Raji (cell line): ENCODE measurements around the gene RNF224.

Experiments used
- POLR2A ChIP-seq: IDR thresholded peaks from 2 replicates; pipeline ENCODE4 v1.6.1; 2011; ENCODE audit warnings: low read depth, low read length, control low read depth; ENCODE audit not compliant: insufficient read depth

The RNF224 gene

DNA sequence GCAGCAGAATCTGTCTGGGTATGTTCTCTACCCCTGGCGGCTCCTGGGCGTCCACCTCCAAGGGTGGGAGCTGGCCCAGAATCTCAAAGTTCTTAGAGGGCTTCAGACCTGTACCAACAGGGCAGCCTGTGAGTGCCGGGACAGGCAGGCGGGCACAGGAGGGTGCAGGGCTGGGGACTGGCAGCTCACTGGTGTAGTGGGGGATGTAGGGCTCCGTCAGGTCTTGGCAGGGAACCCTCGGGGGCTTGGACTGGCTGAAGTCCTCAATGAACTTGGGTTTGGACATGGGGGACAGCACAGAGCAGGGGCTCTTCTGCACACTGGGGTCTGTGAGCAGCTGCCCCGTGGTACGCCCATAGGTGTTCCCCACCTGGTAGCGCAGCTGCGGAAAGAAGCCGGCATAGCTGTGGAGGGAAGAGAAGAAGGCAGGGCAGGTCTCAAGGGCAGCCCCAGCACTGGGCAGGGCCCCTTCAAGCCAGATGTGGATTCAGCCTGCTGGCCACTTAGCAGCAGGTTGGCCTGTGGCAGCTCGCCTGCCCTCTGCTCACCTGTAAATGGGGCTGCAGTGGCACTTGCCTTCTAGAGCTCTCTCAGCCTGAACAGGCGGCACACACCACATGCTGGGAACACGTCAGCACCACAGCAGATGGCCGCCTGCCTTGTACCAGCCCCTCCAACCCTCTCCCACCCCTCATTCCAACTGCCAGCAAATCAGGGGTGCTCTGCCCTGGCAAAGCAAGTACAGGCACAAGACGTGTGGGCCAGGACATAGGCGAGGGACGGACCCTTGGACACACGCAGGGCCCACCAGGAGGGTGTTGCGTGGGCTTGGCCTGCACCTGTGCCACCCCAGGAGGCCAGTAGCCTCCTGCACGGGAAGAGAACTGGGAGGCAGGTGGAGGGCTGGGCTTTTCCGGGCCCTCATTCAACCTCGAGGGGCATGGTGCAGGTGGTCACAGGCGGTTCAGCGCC, 18.4 kb downstream of the RNF224 start:
- no peak for TF ChIP-seq POLR2A

DNA sequence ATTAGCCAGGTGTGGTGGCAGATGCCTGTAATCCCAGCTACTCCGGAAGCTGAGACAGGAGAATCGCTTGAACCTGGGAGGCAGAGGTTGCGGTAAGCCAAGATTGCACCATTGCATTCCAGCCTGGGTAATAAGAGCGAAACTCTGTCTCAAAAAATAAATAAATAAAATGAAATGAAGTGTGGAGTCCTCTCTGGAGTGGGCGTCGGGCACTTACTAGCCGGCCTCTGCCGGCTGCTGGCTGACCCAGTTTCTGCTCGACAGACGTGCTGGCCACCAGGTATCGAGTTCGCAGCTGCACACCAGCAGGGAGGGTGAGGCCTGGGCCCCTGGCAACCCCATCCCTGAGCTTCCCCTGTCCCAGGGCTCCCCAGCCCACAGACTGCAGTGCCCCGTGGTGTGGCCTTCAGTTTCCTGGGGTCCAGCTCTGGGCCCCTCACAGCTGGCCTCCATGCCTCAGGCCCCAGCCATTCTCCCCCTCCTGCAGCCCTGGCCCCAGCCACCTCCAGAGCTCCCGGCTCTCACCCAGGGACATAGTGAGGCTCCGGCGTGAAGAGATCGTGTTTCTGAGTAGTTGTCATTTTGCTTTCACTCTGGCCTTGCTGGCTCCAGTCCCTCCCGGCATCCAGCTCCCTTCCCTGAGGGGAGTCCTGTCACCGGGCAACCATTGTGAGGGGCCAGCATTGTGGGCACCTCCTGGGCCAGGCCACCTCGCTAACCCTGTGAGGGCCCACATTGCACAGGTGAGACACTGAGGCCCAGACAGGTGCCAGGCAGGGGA, 20.0 kb downstream of the RNF224 start:
- TF ChIP-seq POLR2A: no peak

DNA sequence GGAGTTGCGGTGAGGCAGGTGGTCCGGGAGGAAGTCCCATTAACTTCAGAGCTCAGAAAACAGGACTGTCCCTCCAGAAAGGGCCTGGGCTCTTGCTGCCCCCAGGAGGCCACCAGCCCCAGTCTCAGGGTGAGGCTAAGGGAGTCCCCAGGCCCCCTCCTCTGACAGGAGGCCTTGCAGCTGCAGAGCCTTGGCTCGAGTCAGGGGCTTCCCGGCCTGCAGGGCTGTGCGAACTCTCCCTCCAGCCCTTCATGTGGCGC, 20.5 kb downstream of the RNF224 start:
- no peak for TF ChIP-seq POLR2A

DNA sequence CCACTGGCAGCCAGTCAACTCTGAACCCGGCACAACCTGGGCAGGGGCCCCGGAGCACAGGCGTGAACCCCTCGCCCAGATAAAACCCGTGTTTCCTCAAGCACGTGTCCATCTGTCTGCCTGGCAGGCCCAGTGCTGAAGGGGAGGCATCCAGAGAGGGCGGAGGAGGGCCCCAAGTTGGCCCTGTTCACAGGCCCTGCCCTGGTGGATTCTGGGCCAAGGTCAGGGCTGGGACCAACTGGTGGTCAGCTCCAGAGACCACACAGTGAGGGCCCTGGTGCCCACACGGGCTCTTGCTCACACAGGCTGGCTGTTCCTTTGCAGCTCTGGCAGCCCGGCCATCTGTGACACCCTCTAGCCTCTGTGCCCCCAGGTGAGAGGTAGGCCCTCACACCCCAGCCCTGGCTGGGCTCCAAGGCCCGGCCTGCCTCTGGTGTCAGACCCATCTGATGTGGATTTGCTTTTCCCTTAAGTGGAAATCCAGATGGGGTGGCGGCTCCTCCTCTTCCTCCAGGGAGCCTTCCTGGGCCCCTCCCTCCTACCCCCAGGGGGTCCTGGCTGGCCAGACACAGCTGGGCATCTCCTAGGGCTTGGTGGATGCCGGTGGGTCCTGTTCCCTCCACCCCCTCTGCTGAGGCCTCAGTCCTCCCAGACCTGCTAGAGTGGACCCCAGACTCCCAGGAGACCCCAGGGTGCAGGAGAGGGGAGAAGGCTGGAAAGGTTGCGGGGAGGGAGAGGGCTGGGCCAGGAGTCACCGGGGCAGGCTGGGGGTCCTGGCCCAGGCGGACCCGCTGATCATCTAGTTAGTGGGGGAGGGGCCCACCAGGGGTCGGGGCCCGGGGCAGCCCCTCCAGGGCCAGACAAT, 23.3 kb downstream of the RNF224 start:
- no peak for TF ChIP-seq POLR2A

DNA sequence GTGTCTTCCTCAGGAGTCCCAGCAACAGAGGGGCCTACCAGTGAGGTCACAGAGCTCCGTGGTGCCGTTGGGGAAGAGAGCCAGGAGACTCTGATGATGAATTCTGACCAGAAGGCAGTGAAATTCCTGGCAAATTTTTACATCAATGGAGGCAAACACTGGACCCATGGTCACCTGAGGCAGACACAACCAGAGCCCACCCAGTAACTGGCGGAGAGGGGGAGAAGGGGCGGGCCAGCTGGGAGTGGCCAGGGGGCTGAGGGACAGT, 23.8 kb downstream of the RNF224 start, which contains the start of gene STPG3:
TSS of gene STPG3 (plus strand) at position 93 of the 268 bp plus-strand sequence. CDS start at position 94, 1 bp downstream.
- TF ChIP-seq POLR2A: no peak

DNA sequence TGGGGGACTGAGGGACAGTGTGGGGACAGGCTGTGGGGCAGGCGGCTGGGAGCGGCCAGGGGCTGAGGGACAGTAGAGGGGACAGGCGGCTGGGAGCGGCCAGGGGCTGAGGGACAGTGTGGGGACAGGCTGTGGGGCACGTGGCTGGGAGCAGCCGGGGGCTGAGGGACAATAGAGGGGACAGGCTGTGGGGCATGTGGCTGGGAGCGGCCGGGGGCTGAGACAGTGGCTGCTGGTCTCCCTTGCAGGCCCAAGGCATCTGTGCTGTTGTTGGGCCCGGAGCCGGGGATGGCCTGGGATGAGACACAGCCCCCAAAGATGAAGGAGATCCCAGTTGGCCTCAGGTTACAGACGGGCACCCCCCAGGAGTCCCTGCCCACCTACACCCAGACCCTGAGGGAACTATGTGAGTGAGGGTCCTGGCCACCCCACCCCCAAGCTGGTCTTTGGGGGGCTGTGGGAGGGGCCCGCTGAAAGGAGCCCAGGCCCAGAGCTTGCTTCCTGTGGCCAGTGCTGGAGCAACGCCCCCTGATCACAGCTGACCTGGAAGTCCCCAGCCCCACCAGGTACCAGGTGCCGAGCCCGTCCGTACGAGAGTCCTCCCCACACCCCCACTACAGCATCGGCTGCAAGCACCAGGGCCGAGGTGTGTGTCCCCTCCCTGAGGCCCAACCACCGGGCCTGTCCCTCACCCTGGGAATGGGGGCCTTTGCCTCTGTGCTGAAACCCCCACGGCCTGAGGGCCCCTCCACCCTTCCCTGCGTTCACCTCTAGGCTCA, 24.4 kb downstream of the RNF224 start:
- TF ChIP-seq POLR2A: no peak

DNA sequence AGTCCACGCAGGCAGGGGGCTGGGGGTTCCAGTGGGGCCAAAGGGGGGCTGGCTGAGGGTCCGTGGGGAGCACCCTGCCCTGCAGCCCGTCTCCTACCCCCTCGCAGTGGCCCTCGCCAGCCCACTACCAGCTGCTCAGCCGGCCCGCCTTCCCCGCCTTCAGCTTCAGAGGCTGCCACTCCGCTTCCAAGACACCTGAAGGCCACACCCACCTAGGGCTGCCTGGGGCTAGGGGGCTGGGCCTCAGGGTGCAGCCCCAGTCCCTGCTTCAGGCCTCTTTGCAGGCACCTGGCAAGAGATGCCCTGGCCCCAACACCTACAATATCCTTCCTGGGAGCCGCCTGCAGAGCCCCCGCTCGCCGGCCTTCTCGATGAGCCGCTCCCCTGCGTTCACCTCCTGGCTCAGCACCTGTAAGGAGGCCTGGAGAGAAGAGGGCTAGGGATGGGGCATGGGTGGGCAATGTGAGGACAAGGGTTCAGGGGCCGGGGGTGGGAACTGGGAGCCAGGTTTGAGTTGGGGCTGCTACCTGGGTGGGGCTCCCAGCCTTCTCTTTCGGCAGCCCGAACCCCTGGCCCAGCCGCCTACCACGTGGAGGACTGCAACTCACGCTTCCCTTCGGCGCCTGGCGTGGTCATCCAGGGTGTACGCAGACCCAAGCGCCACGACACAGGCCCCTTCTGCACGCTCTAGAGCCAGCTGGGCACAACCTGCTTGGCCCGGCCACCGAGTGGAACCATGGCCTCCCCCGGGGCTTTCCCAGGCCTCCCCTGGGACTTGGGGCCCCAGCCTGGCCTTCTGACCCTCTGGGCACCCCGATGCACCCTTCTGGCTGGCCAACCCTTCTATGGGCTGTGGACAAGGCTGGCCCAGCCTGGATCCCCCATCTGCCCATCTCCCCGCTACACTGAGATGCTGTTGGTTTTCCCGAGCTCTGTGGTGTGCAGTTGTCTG, 25.5 kb downstream of the RNF224 start:
- no peak for TF ChIP-seq POLR2A

DNA sequence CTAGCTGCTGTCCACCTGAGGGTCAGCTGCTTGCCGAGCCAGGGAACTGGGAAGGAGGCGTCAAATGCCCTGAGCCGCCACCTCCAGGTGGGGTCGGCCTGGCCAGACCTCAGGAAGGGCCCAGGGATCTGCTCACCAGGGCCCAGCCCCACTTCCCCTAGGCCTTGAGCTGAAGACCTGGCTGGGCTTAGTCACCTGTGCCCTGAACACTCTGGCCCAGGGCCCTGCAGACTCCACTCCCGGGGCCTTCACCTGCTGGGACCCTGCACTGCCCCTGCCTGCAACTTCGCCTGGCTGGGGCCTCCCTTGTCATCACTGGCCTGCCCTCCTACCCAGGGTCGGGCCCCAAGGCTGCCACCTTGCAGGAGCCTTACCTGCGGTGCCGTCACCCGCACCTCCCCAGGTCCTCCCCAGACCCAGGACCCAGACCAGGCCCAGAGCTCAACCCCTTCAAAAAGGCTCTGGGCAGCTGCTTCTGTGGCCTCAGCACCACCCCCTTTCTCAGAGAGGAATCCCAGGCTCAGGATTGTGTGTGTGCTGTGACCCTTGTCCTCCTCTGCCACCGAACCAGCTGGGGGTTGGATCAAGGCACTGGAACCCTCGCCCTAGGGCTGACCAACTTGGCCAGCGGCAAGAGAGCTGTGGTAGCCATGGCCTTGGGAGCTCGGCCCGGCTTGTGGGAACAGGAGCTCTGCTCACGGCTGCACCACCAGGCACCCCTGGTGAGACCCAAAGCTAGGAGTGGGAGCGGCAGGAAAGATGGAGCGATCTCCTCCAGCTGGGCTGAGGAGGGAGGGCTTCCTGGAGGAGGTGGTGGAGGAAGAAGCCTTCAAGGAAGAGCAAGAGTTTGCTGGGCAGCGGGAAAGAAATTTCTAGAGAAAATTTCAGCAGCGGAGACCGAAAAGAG, 26.7 kb downstream of the RNF224 start:
- TF ChIP-seq POLR2A: no peak

DNA sequence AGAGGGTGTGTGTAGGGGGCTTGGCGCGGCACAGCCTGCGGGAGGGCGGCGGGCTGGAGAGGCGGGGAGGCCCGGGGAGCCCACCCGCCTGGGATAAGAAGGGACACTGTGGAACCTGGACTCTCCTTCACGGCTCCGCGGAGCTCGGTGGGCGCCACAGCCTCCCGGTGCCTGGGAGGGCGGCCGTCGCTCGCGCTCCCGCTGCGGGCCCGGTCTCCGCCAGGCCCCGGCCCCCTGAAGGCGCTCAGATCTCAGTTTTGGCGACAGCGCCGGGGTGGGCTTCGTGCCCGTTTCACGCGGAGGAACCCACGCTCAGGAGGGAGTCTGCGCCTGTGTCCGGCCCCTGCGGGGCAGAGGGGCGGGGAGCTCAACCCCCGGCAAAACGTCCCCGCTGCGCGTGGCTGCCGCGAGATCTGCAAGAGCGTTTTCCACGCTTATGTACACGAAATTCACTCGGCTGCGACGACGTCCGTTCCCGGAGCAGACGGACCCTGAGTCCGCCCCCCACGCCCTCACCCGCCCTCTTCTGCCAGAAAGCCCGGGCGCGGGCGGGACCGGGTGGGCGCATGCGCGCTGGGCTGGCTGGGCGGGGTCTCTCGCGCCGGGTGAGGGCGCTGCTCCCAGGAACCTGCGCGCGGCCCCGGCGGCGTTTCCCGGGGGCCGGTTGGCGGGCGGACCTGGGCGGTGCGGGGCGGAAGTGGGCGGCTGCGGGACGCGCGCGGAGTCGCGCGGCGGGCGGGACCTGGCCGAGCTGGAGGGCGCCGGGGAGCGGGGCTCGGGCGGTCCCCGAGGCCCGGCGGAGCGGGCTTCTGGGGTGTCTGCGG, 27.5 kb downstream of the RNF224 start, which contains the start of gene NELFB:
TSS of gene NELFB (plus strand) at position 704 of the 824 bp plus-strand sequence.
- TF ChIP-seq POLR2A: peak; percentile 91

DNA sequence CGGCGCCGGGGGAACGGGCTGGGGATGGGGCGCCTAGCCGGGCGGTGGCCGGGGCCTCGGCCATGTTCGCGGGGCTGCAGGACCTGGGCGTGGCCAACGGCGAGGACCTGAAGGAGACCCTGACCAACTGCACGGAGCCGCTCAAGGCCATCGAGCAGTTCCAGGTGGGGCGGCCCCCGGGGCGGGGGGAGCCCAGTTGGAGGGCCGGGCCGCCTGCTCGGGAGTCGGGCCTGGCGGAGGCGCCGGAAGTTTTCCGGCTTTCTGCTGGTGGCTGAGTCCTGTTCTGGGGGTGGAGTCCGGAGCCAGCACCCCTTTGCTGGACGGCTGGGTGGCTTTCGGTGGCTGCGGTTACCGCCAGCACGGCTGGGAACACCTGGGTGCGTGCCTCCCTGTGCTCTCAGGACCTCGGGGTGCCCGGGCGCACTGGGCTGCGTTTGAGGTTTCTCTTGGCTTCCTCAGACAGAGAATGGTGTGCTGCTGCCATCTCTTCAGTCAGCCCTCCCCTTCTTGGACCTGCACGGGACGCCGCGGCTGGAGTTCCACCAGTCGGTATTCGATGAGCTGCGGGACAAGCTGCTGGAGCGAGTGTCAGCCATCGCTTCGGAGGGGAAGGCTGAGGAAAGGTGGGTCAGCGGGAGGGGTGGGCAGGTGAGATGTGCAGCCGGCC, 28.3 kb downstream of the RNF224 start:
- TF ChIP-seq POLR2A: no peak

DNA sequence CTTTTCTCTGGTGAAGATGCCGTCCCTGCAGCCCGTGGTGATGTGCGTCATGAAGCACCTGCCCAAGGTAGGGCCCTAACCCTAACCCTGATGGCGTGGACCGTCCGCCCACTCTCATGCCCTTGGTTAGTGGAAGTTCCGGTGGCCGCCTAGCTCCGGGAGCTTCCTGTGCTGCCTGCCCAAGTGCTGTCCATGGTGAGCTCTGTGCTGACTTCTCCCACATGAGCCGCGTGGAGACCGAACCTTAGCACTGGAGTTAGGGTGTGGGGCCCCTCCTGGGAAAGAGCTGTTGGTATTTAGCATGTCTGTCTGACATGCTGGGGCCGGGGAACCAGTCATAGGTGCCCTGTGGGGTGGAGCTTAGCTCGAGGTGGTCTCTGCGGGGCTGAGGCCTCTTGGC, 29.1 kb downstream of the RNF224 start:
- TF ChIP-seq POLR2A: no peak
